Thyroid gland (tissue), 4 donors: Measurements from ENCODE around the gene CBLL1. TPM values are rescaled to one million over a fixed set of nuclear protein-coding genes. Genes with fewer than 3 reads are reported as not detected.

Experiments used
- DNase-seq, 2 donors: peaks; one replicate each; pipeline ENCODE4 v3.0.0-alpha.2; 2019
- H3K27ac ChIP-seq, 3 donors: fragments of 200-600 bp; sonication (generic); 1 replicate in 2 of 3; 2 replicates in 1 of 3; pipeline ENCODE4 v1.5.1; 2016 to 2019; ENCODE audit warnings: mild to moderate bottlenecking in 1 of 3, moderate library complexity in 1 of 3
- H3K27me3 ChIP-seq: fragments of 200-600 bp; sonication (generic); one replicate; pipeline ENCODE4 v1.5.1; 2019
- H3K36me3 ChIP-seq, 2 donors: fragments of 200-600 bp; sonication (generic); one replicate each; pipeline ENCODE4 v1.5.1; 2016 to 2019
- H3K4me1 ChIP-seq, 2 donors: fragments of 200-600 bp; sonication (generic); one replicate each; pipeline ENCODE4 v1.5.1; 2017 to 2019
- H3K4me3 ChIP-seq, 3 donors: fragments of 200-600 bp; sonication (generic); replicated peaks in 1 of 3; 1 replicate in 2 of 3; 2 replicates in 1 of 3; pipeline ENCODE4 v1.5.1; 2016; ENCODE audit warnings: mild to moderate bottlenecking in 1 of 3
- H3K9me3 ChIP-seq: fragments of 200-600 bp; sonication (generic); one replicate; pipeline ENCODE4 v1.5.1; 2017
- CTCF ChIP-seq, 6 experiments: fragments of 200-600 bp in 3 of 6; fragments of 450-650 bp in 3 of 6; sonication (generic) in 3 of 6; IDR thresholded peaks; one replicate each; pipeline ENCODE4 v1.5.1; 2016 to 2019; ENCODE audit warnings: antibody characterized with exemption in 6 of 6, mild to moderate bottlenecking in 2 of 6, inconsistent platforms in 1 of 6, moderate library complexity in 1 of 6
- POLR2A ChIP-seq, 2 donors: fragments of 450-650 bp; IDR thresholded peaks; one replicate each; pipeline ENCODE4 v1.6.1; 2017; ENCODE audit warnings: antibody characterized with exemption in 2 of 2, mild to moderate bottlenecking in 2 of 2, moderate library complexity in 1 of 2
- WGBS, 2 donors: methylation state at CpG; one replicate each; pipeline ENCODE4 v1.1.5; 2017; 5-methylcytosine and 5-hydroxymethylcytosine counted together
- intact Hi-C: fragments of 100-400 bp; cut with DNase I; formaldehyde crosslinking; loops from one replicate; pipeline ENCODE4 v1.15.1; 2023
- total RNA-seq, 4 donors: library from RNA; depleted of rRNA; stranded (reverse); fragments of >200 nt; gene quantifications; one replicate each; pipeline ENCODE4 v1.2.3, GENCODE V29; 2016

The CBLL1 gene
- total RNA-seq, 4 donors from 2014 or later, result 27.0 to 41.6 (median 33.5) TPM

DNA sequence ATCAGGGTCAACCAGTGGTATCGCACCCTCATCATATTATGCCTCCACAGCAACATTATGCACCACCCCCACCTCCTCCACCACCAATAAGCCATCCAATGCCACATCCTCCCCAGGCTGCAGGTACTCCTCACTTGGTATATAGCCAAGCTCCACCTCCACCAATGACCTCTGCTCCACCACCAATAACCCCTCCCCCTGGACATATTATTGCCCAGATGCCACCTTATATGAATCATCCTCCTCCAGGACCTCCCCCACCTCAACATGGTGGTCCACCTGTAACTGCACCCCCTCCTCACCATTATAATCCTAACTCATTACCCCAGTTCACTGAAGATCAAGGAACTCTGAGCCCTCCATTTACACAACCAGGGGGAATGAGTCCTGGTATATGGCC, 14.7 kb downstream of the CBLL1 start:
- no peaks in the 10 kb centered on the region for H3K27me3 ChIP-seq
- no peaks in the 10 kb centered on the region for H3K9me3 ChIP-seq
- no peak overlapping the region for H3K27ac ChIP-seq
- H3K36me3 ChIP-seq, result peaks cover 31 to 38% of the 10 kb centered on the region in 2 donors
- intact Hi-C loops, result no loop called here
- H3K4me1 ChIP-seq, result no peaks in the 10 kb centered on the region
- no peak for TF ChIP-seq POLR2A (IDR thresholded peaks at IDR 0.05)
- TF ChIP-seq CTCF (IDR thresholded peaks at IDR 0.05), result no peak
- 94 to 96% methylated on average over 1 of the region's 1 CpG for WGBS, 2 donors
- DNase-seq, result no peak
- no peak overlapping the region for H3K4me3 ChIP-seq

- H3K27me3 ChIP-seq, result no peaks in the 10 kb centered on the region
- TF ChIP-seq POLR2A (IDR thresholded peaks at IDR 0.05) (no peak), CTCF (IDR thresholded peaks at IDR 0.05) (no peak)
- H3K27ac ChIP-seq, result no peak overlapping the region
- H3K36me3 ChIP-seq, result no peaks in the 10 kb centered on the region
- intact Hi-C loops, result no loop called here
- H3K4me1 ChIP-seq, result no peaks in the 10 kb centered on the region
- 94 to 97% methylated on average over 2 of the region's 2 CpGs for WGBS, 2 donors
- no peaks in the 10 kb centered on the region for H3K9me3 ChIP-seq
- no peak for DNase-seq
- H3K4me3 ChIP-seq, result no peak overlapping the region
Measured at GRCh38 chr7:107767391-107767790, 23.4 kb downstream of the CBLL1 start.

DNA sequence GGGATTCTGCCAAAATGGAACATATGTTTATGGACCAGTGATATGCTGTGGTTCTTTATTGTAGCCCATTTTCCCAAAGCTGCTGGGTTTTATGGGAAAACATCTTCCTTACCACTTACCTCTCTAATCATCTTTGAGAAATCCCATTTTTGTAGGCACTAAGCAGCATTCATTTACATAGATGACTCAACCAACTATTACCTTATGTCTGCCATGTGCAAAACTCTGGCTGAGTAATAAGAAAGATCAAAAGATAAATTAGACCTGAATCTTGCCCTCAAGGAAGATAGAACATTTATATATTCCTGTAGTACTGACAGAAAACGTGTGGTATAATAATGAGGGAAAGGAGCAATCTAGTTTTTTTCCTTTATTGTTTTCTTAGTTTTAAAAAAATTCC, 24.3 kb downstream of the CBLL1 start:
- WGBS, 2 donors, result 75 to 82% methylated on average over 1 of the region's 1 CpG
- Histone ChIP-seq H3K27me3 (no peaks in the 10 kb centered on the region), H3K4me1 (no peaks in the 10 kb centered on the region), H3K4me3 (no peak overlapping the region), H3K36me3 (no peaks in the 10 kb centered on the region), H3K27ac (no peak overlapping the region), H3K9me3 (no peaks in the 10 kb centered on the region)
- no peak for DNase-seq
- TF ChIP-seq CTCF (IDR thresholded peaks at IDR 0.05), result no peak
- intact Hi-C loops, result no loop called here

DNA sequence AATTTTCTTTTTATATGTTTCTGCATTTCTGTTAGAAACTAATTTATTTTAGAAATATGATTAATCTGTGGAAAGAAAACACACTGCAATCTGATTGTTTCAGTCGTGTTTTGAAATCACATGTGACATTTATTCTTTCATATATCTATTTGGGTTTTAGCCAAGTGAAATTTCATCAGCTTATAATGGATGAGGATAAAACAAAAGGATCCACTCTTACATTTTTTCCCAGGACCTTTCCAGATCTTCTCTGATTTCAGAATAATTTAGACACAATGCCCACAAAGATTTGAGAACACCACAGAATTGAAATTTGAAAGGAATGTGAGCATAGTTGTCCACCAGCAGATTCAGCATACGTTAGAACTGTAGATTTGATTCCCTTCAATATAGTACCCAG, 29.1 kb downstream of the CBLL1 start:
- no peaks in the 10 kb centered on the region for H3K27me3 ChIP-seq
- no peak for DNase-seq
- no peaks in the 10 kb centered on the region for H3K9me3 ChIP-seq
- TF ChIP-seq POLR2A (IDR thresholded peaks at IDR 0.05), result no peak
- TF ChIP-seq CTCF (IDR thresholded peaks at IDR 0.05), result no peak
- H3K4me3 ChIP-seq, result no peak overlapping the region
- H3K4me1 ChIP-seq, result no peaks in the 10 kb centered on the region
- no peak overlapping the region for H3K27ac ChIP-seq
- H3K36me3 ChIP-seq, result no peaks in the 10 kb centered on the region
- intact Hi-C loops, result no loop called here
- WGBS, 2 donors, result 71 to 75% methylated on average over 2 of the region's 2 CpGs

GRCh38 chr7:107777702-107778101, 33.8 kb downstream of the CBLL1 start:
- intact Hi-C loops, result no loop called here

More at GRCh38 chr7:107777702-107778101, 33.8 kb downstream of the CBLL1 start:
- H3K27ac ChIP-seq, result no peak overlapping the region
- H3K9me3 ChIP-seq, result no peaks in the 10 kb centered on the region
- WGBS, 2 donors, result 85 to 86% methylated on average over 3 of the region's 3 CpGs
- TF ChIP-seq CTCF (IDR thresholded peaks at IDR 0.05) (no peak), POLR2A (IDR thresholded peaks at IDR 0.05) (no peak)
- H3K4me3 ChIP-seq, result no peak overlapping the region
- H3K27me3 ChIP-seq, result no peaks in the 10 kb centered on the region
- H3K4me1 ChIP-seq, result peaks cover 5 to 6% of the 10 kb centered on the region in 2 donors
- no peaks in the 10 kb centered on the region for H3K36me3 ChIP-seq
- DNase-seq, result no peak
